PC-3 (cell line): ENCODE data around the gene HAUS7. TPM values are rescaled to one million over a fixed set of nuclear protein-coding genes. Genes with fewer than 3 reads are reported as not detected.

ENCODE experiments used
- ATAC-seq: fragments of 200-7000 bp; cut with Tn5 transposase; 2 replicates; pipeline ENCODE4 v1.9.1; 2020; ENCODE audit warnings: mild to moderate bottlenecking, moderate library complexity
- BruUV-seq: library from RNA; stranded (reverse); fragments of 400-500 nt; replicated peaks from 2 replicates; lab custom pipeline; 2021; lab: Mats Ljungman, UMichigan
- CTCF ChIA-PET: fragments of 300-600 bp; sonication (Branson Sonifier 250); formaldehyde crosslinking; loops from one replicate; lab custom pipeline; 2022; ENCODE audit warnings: antibody characterized with exemption; lab: Charles Lee
- POLR2A ChIA-PET: fragments of 300-600 bp; sonication (Branson Sonifier 250); formaldehyde crosslinking; loops from one replicate; lab custom pipeline; 2022; ENCODE audit warnings: antibody characterized with exemption; ENCODE audit not compliant: unreplicated experiment; lab: Charles Lee
- DNase-seq: peaks from one replicate; pipeline ENCODE4 v3.0.0-alpha.2; 2015
- H2AFZ ChIP-seq: fragments of 300-600 bp; sonication (generic); 2 replicates; pipeline ENCODE4 v1.6.0; 2016; ENCODE audit warnings: antibody characterized with exemption, low read length
- H3F3A ChIP-seq: fragments of 300-600 bp; sonication (generic); one replicate; pipeline ENCODE4 v1.6.0; 2017; ENCODE audit warnings: antibody characterized with exemption, low read length, control low read depth, mild to moderate bottlenecking; ENCODE audit not compliant: unreplicated experiment
- H3K27ac ChIP-seq: fragments of 300-600 bp; sonication (generic); 2 replicates; pipeline ENCODE4 v1.5.1; 2016; ENCODE audit warnings: mild to moderate bottlenecking, low read length
- H3K27me3 ChIP-seq: fragments of 300-600 bp; sonication (generic); 2 replicates; pipeline ENCODE4 v1.6.1; 2016; ENCODE audit warnings: low read length, mixed read lengths
- H3K36me3 ChIP-seq: fragments of 300-600 bp; sonication (generic); 2 replicates; pipeline ENCODE4 v1.6.1; 2016; ENCODE audit warnings: low read depth, mixed run types, low read length, mixed read lengths
- H3K4me1 ChIP-seq: fragments of 300-600 bp; sonication (generic); 2 replicates; pipeline ENCODE4 v1.5.1; 2016; ENCODE audit warnings: low read length; ENCODE audit not compliant: insufficient read depth
- H3K4me2 ChIP-seq: fragments of 300-600 bp; sonication (generic); 2 replicates; pipeline ENCODE4 v1.6.0; 2016; ENCODE audit warnings: low read length
- H3K4me3 ChIP-seq: fragments of 300-600 bp; sonication (generic); 2 replicates; pipeline ENCODE4 v1.5.1; 2016; ENCODE audit warnings: mild to moderate bottlenecking, low read length, mixed read lengths
- H3K79me2 ChIP-seq: fragments of 300-600 bp; sonication (generic); 2 replicates; pipeline ENCODE4 v1.6.1; 2017; ENCODE audit warnings: low read length, mixed read lengths
- H3K9ac ChIP-seq: fragments of 300-600 bp; sonication (generic); 2 replicates; pipeline ENCODE4 v1.6.0; 2016; ENCODE audit warnings: mild to moderate bottlenecking, low read length
- H3K9me2 ChIP-seq: fragments of 300-600 bp; sonication (generic); replicated peaks from 2 replicates; pipeline ENCODE4 v1.6.1; 2016; ENCODE audit warnings: mixed run types, low read length, mixed read lengths
- H3K9me3 ChIP-seq: fragments of 300-600 bp; sonication (generic); 2 replicates; pipeline ENCODE4 v1.6.1; 2016; ENCODE audit warnings: low read length, mixed read lengths
- H4K20me1 ChIP-seq: fragments of 300-600 bp; sonication (generic); 2 replicates; pipeline ENCODE4 v1.6.1; 2016; ENCODE audit warnings: low read length, mixed read lengths
- EZH2 ChIP-seq: fragments of 300-600 bp; sonication (generic); IDR thresholded peaks from one replicate; pipeline ENCODE4 v1.6.1; 2017; ENCODE audit warnings: antibody characterized with exemption, mild to moderate bottlenecking, low read length; ENCODE audit not compliant: unreplicated experiment
- EZH2phosphoT487 ChIP-seq: fragments of 300-600 bp; sonication (generic); IDR thresholded peaks from 2 replicates; pipeline ENCODE4 v1.6.1; 2018; ENCODE audit warnings: mild to moderate bottlenecking, antibody characterized with exemption, low read length, borderline replicate concordance
- intact Hi-C: fragments of 100-400 bp; cut with micrococcal nuclease; formaldehyde crosslinking; loops from 2 replicates; pipeline ENCODE4 v1.9.0; 2023
- total RNA-seq: library from RNA; depleted of rRNA; stranded (reverse); fragments of >200 nt; gene quantifications from 2 replicates; pipeline ENCODE4 v1.2.3, GENCODE V29; 2014
- TF ChIP-seq, protein P1 (sequence below): fragments of 300-600 bp; sonication (generic); conservative IDR thresholded peaks from 2 replicates; pipeline ENCODE4 v1.5.1; 2017; ENCODE audit warnings: antibody characterized with exemption, low read depth, mild to moderate bottlenecking, low read length

The HAUS7 gene
- total RNA-seq, 1 experiment from 2014 or later = 46.0 TPM

DNA sequence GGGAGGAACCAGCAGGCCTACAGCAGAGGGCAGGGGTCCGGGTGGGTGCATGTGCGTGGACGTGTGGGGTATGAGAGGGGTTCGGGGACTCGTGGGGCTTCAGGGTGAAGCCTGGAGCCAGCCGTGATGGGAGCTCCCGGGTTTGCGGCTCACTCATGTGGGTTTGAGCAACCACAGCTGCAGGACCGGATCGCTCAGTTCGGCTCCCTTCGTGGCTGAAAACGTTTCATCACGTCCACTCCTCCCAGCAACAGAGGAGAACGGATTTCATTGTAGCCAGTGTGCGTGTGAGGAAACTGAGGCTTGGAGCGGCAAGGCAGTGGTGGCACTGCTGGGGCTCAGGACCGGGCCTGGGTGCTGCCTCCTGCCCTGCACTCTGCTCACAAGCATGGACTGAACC is 35.0 kb upstream of the HAUS7 start:
- intact Hi-C loops = no loop called here
- H3K4me3 ChIP-seq = no peak overlapping the region

DNA sequence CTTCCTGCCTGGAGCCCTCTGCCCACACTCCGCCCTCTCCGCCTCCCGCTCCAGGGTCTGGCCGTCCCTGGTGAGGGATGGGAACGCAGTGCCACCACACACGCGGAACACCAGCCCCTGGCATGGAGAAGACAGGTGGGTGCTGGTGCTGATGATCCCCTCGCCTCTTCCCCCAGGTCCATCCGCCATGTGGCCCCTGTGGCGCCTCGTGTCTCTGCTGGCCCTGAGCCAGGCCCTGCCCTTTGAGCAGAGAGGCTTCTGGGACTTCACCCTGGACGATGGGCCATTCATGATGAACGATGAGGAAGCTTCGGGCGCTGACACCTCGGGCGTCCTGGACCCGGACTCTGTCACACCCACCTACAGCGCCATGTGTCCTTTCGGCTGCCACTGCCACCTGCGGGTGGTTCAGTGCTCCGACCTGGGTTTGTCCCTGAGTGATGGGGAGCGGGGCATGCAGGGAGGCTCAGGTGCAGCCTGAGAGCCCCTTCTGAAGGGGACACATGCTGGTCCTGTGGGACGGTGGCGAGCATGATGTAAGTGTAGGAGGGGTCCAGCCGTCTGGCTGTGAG is 34.2 kb upstream of the HAUS7 start:
- no TSS peak for BruUV-seq
- Histone ChIP-seq H3K4me2 (no peak overlapping the region), H3K36me3 (no peaks in the 10 kb centered on the region), H3K9ac (no peak overlapping the region), H3K79me2 (no peaks in the 10 kb centered on the region), H3K27me3 (no peaks in the 10 kb centered on the region), H2AFZ (no peak overlapping the region), H4K20me1 (no peaks in the 10 kb centered on the region), H3F3A (no peaks in the 10 kb centered on the region), H3K4me1 (no peaks in the 10 kb centered on the region), H3K27ac (no peak overlapping the region), H3K4me3 (no peak overlapping the region), H3K9me3 (no peaks in the 10 kb centered on the region), H3K9me2 (no peaks in the 10 kb centered on the region)
- ATAC-seq (no peak), DNase-seq (no peak)
- POLR2A ChIA-PET = no interaction called here
- CTCF ChIA-PET = no interaction called here
- TF ChIP-seq, protein P1, sequence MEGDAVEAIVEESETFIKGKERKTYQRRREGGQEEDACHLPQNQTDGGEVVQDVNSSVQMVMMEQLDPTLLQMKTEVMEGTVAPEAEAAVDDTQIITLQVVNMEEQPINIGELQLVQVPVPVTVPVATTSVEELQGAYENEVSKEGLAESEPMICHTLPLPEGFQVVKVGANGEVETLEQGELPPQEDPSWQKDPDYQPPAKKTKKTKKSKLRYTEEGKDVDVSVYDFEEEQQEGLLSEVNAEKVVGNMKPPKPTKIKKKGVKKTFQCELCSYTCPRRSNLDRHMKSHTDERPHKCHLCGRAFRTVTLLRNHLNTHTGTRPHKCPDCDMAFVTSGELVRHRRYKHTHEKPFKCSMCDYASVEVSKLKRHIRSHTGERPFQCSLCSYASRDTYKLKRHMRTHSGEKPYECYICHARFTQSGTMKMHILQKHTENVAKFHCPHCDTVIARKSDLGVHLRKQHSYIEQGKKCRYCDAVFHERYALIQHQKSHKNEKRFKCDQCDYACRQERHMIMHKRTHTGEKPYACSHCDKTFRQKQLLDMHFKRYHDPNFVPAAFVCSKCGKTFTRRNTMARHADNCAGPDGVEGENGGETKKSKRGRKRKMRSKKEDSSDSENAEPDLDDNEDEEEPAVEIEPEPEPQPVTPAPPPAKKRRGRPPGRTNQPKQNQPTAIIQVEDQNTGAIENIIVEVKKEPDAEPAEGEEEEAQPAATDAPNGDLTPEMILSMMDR = peak; percentile 17; the same call in 1 of the 2 replicates
- TF ChIP-seq EZH2phosphoT487 = no peak
- intact Hi-C loops = no loop called here

More for the DNA sequence above, 35.0 kb upstream of the HAUS7 start:
- no TSS peak for BruUV-seq
- Histone ChIP-seq H3K79me2 (no peaks in the 10 kb centered on the region), H3K27me3 (no peaks in the 10 kb centered on the region), H3K4me1 (no peaks in the 10 kb centered on the region), H3K27ac (no peak overlapping the region), H4K20me1 (no peaks in the 10 kb centered on the region), H3K36me3 (no peaks in the 10 kb centered on the region), H3K9me2 (no peaks in the 10 kb centered on the region), H2AFZ (no peak overlapping the region), H3K4me2 (no peak overlapping the region), H3K9ac (no peak overlapping the region), H3K9me3 (no peaks in the 10 kb centered on the region), H3F3A (no peaks in the 10 kb centered on the region)
- CTCF ChIA-PET = no interaction called here
- ATAC-seq = no peak
- no peak for TF ChIP-seq EZH2phosphoT487
- TF ChIP-seq EZH2 = no peak
- TF ChIP-seq, protein P1 = no peak
- POLR2A ChIA-PET = no interaction called here
- DNase-seq = no peak

DNA sequence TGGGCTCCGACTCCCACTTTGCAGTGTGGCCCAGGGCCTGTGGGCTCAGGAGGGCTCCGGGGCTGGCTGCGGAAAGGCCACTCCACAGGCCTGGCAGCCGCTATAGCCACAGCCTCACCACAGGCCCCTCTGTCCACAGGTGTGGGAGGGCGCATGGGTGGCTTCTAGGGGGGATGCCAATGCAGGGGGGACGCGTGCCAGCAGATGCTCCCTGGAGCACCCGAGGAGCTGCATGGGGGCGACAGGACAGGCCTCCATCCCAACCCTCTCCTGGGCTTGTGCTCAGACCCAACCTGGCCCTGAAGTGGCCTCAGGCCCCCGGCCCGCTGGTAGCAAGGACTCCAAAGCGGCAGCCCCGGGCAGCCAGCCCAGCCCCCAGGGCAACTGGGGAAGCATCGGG is 32.4 kb upstream of the HAUS7 start:
- Histone ChIP-seq H3K9me3 (no peaks in the 10 kb centered on the region), H3K9ac (no peak overlapping the region), H4K20me1 (no peaks in the 10 kb centered on the region), H2AFZ (no peak overlapping the region), H3F3A (no peaks in the 10 kb centered on the region), H3K27me3 (no peaks in the 10 kb centered on the region), H3K4me3 (no peak overlapping the region), H3K9me2 (no peaks in the 10 kb centered on the region), H3K79me2 (no peaks in the 10 kb centered on the region), H3K36me3 (no peaks in the 10 kb centered on the region), H3K27ac (no peak overlapping the region), H3K4me1 (no peaks in the 10 kb centered on the region), H3K4me2 (no peak overlapping the region)
- ChIA-PET POLR2A (no interaction called here), CTCF (no interaction called here)
- TF ChIP-seq EZH2phosphoT487 = no peak
- ATAC-seq (no peak), DNase-seq (no peak)
- intact Hi-C loops = no loop called here
- no TSS peak for BruUV-seq
